GM18519 (cell line): ENCODE measurements around the gene UBALD1.

Experiments used
- ATAC-seq: cut with Tn5 transposase; IDR thresholded peaks from one replicate; pipeline ENCODE4 v1.9.1; 2021; ENCODE audit warnings: mild to moderate bottlenecking, moderate library complexity; ENCODE audit not compliant: unreplicated experiment, low FRiP score

UBALD1 gene

GRCh38 chr16:4617880-4618279, 3.2 kb upstream of the UBALD1 start:
- ATAC-seq = no peak

- ATAC-seq = peak; percentile 58
Observed at GRCh38 chr16:4616047-4616811, 1.5 kb upstream of the UBALD1 start.

GRCh38 chr16:4615384-4616046, 827 bp upstream of the UBALD1 start:
- no peak for ATAC-seq

GRCh38 chr16:4613636-4614570, 785 bp downstream of the UBALD1 start:
- no peak for ATAC-seq

GRCh38 chr16:4612977-4613635, 1.6 kb downstream of the UBALD1 start:
- ATAC-seq = no peak

- ATAC-seq = no peak
Observed at GRCh38 chr16:4612474-4612931, 2.2 kb downstream of the UBALD1 start.

- no peak for ATAC-seq
Observed at GRCh38 chr16:4611337-4612021, 3.2 kb downstream of the UBALD1 start.

- ATAC-seq = no peak
Observed at GRCh38 chr16:4610011-4611005, 4.4 kb downstream of the UBALD1 start.

GRCh38 chr16:4609200-4610010, 5.3 kb downstream of the UBALD1 start:
- no peak for ATAC-seq

GRCh38 chr16:4608704-4608980, 6.0 kb downstream of the UBALD1 start:
- ATAC-seq = no peak

- ATAC-seq = no peak
Observed at GRCh38 chr16:4607841-4608703, 6.6 kb downstream of the UBALD1 start.

GRCh38 chr16:4606354-4606753, 8.3 kb downstream of the UBALD1 start:
- no peak for ATAC-seq

- ATAC-seq = no peak
Observed at GRCh38 chr16:4604401-4604800, 10.3 kb downstream of the UBALD1 start.

GRCh38 chr16:4603624-4604170, 11.0 kb downstream of the UBALD1 start:
- ATAC-seq = no peak

- no peak for ATAC-seq
Observed at GRCh38 chr16:4602331-4602730, 12.4 kb downstream of the UBALD1 start.

GRCh38 chr16:4601864-4602186, 12.9 kb downstream of the UBALD1 start:
- ATAC-seq = no peak
